A673 (cell line): ENCODE results near the gene CIBAR2.

Experiments used
- CTCF ChIP-seq: fragments of 300-800, 200-600 bp; sonication (generic); conservative IDR thresholded peaks from 2 replicates; pipeline ENCODE4 v1.5.1; 2017; ENCODE audit warnings: low read depth, mild to moderate bottlenecking, antibody characterized with exemption, low read length, moderate library complexity, mixed read lengths
- EZH2 ChIP-seq: fragments of 200-600 bp; sonication (generic); IDR thresholded peaks from 2 replicates; pipeline ENCODE4 v1.6.1; 2017; ENCODE audit warnings: borderline replicate concordance, low read depth, mild to moderate bottlenecking, mixed read lengths, antibody characterized with exemption, low read length; ENCODE audit not compliant: poor library complexity, severe bottlenecking

GRCh38 chr16:85084841-85085510 lies 27.3 kb downstream of the CIBAR2 start:
- no peak for TF ChIP-seq CTCF
- TF ChIP-seq EZH2, result no peak
